ENCODE results near the gene DNPH1.

DNA sequence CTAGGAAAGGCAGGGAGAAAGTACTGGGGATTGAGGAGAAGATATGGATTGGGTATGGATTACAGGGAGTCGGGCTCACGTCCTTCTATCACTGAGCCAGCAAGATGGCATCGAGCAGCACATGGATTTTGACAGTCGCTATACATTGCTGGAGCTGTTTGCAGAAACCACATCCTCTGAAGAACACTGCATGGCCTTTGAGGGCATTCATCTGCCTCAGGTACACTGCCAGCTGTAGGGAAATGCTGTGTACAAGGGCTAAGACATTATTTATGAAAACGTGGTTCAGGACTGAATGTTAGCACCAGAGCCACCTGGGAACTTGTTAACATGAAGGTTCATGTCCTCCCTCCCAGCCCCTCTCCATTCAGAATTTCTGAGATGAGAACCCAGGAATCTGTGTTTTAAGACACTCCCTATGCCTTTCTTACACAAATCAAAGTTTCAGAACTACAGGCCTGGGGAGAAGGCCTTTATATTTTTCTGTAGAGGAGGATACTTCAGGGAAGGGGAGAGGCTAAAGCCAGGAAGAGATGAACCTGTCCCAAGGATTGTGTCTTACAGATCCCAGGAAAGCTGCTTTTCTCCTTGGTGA is 43.8 kb downstream of the DNPH1 start:
- TF ChIP-seq EZH2 (IDR thresholded peaks at IDR 0.05; ENCODE audit: borderline replicate concordance, low read length) = no peak
- TF ChIP-seq, protein P1, sequence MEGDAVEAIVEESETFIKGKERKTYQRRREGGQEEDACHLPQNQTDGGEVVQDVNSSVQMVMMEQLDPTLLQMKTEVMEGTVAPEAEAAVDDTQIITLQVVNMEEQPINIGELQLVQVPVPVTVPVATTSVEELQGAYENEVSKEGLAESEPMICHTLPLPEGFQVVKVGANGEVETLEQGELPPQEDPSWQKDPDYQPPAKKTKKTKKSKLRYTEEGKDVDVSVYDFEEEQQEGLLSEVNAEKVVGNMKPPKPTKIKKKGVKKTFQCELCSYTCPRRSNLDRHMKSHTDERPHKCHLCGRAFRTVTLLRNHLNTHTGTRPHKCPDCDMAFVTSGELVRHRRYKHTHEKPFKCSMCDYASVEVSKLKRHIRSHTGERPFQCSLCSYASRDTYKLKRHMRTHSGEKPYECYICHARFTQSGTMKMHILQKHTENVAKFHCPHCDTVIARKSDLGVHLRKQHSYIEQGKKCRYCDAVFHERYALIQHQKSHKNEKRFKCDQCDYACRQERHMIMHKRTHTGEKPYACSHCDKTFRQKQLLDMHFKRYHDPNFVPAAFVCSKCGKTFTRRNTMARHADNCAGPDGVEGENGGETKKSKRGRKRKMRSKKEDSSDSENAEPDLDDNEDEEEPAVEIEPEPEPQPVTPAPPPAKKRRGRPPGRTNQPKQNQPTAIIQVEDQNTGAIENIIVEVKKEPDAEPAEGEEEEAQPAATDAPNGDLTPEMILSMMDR (IDR thresholded peaks at IDR 0.05; ENCODE audit: low read length) = no peak

All from OCI-LY1 (cell line).